NAMALWA (cell line): Measurements from ENCODE around the gene ACOXL.

ENCODE experiments used
- DNase-seq: peaks from one replicate; pipeline ENCODE4 v3.0.0-alpha.2; 2015; ENCODE audit warnings: low spot score

The ACOXL gene

GRCh38 chr2:110794951-110795350 lies 62.6 kb downstream of the ACOXL start:
- no peak for DNase-seq

- DNase-seq, result no peak
Observed at GRCh38 chr2:110796716-110797301, 64.4 kb downstream of the ACOXL start.

- DNase-seq, result no peak
Observed at GRCh38 chr2:110799376-110799775, 67.0 kb downstream of the ACOXL start.

DNA sequence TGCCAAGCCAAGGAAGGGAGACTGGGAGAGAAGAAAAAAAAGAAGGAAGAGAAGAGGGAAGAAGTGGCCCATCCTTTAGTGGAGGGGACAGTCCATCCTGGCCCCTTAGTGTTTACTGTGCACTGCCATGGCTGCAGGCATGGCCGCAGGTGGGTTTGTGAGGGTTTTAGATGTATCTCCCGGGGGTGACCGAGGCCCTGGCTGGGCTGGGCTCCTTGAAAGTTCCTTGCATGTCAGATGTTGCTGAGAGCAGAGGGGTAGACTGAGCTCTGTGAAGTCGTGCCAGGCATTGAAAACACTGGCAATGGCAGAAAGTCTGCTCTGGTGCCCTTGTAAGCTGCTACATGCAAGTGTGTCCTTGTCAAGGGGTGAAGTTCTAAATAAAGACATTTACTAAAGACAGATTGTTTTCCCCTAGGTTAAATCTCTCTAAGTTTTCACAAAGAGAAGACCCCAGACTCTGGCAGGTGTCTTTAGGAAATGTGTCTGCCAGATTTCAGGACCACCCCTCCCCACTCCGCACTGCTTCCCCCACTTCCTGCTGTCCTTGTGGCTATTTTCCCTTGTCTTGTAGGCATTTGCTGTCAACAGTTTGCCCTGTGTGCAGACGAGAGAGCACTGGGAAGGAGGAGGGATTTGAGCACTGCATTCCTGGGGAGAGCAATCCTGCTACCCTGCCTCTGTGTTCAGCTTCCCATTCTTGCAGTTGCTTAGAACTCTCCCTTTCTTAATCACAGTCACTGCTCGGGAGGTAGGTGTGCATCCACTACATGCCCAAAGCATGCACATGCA lies 68.4 kb downstream of the ACOXL start:
- no peak for DNase-seq

DNA sequence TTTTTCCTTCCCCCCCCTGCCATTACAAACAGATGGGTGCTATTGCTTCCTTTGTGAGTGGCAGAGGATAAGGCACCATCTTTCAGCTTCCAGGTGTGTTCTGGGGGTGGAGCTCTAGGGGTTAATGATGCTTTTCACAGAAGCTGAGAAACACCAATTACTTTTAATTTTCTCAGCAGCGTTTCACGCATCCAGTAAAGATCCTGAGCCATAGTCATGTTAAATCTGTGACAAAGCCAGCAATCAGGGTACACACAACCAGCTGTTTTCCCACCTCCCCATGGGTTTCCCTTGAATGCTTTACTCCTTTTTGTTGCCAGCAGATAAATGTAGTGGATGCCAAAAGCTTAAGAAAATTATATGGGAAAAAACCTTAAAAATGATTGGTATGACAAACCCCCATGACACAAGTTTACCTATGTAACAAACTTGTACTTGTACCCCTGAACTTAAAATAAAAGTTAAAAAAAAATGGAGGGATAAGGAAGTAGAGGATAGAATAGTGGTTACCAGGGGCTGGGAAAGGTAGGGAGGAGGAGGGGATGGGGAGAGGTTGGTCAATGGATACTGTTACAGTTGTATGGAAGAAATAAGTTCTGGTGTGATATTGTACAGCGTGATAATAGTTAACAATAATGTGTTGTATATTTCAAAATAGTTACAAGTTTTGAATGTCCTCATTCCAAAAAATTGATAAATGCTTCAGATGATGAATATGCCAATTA lies 70.0 kb downstream of the ACOXL start:
- no peak for DNase-seq

DNA sequence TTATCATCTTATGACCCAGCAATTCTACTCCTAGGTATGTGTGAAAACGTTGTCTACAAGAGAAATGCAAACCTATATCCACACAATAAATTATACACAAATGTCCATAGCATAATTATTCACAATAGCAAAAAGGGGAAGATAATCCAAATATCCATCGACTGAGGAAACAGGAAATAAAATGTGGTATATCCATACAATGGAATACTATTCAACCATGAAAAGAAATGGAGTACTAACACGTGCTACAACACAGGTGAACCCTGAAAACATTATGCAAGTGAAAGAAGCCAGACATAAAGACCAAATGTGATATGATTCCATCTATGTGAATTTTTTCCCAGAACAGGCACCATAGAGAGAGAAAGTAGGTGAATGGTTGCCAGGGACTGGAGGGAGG lies 72.1 kb downstream of the ACOXL start:
- DNase-seq, result no peak

- DNase-seq, result no peak
Observed at GRCh38 chr2:110804915-110805314, 72.5 kb downstream of the ACOXL start.

DNA sequence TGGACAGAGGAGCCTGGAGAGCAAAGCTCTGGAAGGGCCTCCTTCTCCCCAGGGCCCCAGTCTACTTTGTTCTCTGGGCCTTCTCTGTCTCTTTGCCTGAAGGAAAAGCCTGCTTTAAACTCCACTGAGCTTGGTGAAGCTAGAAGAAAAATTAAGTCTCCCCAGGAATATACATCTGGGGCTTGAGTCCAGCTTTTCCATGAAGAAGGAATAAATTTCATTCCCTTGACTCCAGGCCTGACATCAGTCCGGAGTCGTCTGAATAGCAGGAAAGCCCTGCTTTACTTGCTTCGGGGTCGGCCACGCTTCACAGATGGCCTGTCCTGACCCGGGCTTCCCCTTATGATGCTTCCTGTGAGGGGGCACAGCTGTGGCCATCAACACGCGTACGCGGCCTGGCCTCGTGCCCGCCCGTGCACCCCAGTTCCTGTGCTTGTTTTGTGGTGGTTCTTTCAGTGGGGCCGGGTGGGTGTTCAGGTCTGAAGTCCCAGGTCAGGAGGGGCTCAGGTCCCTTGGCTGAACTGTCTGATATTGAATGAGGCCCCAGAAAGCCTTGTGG lies 73.6 kb downstream of the ACOXL start:
- DNase-seq, result peak; percentile 32

DNA sequence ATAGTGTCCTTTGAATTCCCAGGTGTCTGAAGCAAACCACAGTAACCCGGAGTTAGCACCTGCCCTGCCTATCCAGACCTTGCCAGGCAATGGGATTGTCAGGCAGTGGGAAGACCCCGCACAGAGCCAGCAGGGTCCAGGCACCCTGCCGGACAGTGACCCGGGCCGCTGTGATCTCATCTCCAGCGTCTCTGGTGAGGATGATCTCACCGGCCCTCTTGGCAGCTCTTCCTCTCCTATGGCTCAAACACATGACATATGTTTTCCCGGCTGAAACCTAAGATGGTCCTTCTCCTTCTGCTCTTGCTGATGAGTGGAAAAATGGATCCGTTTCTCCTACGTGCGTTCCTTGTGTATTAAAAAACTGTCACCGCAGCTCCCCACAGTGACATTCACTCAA lies 75.1 kb downstream of the ACOXL start:
- DNase-seq, result no peak

DNA sequence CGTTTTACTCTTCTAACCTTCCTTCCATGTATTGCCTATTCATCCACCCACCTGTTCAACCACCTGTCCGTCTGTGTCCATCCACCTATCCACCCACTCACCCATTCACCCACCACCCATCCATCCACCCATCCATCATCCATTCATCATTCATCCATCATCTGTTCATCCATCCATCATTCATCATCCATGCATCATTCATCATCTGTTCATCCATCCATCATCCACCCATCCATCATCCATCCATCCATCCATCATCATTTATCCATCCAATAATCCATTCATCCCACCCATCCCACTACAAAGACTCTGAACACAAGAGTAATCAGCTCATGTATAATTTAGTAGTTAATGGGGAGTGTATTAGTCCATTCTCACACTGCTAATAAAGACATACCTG lies 78.0 kb downstream of the ACOXL start:
- DNase-seq, result no peak

DNA sequence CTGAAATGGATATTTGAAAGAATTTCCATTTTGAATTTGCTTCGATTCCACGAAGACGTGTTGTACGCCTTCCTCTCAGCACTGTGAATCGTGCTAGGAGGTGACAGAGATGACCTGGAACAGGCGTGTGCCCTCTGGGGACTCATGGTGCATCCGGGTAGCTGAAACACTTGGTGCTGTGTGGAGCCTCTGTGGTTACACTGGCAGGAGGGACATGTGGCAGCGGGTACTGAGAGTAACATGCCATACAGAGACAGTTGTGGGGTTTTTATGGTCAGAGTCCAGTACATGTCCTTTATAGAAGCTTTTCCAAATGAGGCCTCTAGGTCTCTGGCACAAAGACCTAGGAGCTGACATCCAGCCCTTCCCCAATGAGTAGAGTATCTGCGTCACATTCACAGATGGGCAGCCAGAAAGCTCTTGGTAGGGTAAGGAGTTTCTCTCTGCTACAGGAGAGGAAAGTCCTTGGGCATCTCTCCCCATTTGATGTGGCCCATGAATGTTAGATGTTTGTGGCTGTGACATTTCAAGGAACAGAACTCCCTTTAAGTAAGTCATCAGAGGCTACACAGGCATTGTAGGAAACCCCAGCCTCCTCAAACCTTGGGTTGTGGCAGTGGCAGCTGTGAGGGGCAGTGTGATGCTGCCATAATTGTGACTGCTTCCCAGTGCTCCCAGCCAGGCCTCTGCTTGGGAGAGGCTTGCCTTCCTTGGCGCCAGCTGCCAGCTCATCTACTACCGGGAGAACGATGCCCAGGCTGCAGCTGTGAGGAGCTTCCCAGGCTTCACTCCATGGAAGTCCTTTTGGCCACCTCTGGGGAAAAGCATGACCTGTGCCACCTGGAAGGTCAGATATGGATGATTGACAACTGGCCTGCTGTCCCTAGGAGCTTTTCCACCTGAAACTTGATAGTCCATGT lies 80.6 kb downstream of the ACOXL start:
- DNase-seq, result no peak

- DNase-seq, result no peak
Observed at GRCh38 chr2:110813896-110814295, 81.5 kb downstream of the ACOXL start.

- DNase-seq, result no peak
Observed at GRCh38 chr2:110815938-110816337, 83.6 kb downstream of the ACOXL start.

DNA sequence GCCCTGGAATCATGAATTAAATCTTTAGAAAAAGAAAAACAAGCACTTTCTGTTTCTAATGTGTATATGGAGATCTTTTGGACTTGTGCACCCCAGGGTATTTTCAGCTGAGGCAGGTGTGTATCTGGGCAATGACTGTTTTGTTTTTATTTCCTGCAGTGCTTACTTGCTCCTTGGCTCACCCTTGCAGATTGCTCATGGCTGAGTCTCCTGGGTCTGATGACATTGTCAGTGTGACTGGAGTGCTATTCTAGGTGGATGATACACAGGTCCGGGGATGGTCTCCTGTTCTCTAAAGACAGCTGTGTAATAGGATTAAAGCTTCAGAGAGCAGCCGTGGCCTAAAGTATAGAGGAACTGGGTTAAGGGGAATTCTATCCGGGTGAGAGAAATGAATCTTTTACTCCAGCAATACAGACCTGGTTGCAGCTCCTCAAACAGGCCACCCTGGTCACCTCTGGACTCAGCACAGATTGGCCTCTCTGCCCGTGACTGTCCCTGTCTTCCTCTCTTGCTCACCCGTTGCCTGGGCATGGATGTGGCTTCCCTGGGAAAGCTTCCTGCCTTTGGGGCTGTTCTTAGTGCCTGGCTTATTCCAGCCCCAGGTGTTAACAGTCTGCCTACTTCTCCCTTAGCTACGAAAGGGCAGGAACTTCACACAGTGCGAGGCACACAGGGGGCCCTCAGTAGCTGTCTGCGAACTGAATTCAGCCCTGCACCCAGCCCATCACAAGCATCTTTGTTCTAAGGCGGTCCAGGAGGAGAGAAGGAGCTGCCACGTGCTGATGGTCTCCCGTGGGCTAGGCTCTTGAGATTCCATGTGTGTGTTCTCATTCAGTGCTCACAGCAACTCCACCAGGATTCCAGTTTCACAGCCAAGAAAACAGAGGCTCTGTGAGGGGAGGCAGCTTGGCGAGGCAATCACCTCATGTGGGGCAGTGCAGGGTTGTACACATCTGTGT lies 84.3 kb downstream of the ACOXL start:
- no peak for DNase-seq

GRCh38 chr2:110818767-110819481 lies 86.6 kb downstream of the ACOXL start:
- DNase-seq, result peak; percentile 22

DNA sequence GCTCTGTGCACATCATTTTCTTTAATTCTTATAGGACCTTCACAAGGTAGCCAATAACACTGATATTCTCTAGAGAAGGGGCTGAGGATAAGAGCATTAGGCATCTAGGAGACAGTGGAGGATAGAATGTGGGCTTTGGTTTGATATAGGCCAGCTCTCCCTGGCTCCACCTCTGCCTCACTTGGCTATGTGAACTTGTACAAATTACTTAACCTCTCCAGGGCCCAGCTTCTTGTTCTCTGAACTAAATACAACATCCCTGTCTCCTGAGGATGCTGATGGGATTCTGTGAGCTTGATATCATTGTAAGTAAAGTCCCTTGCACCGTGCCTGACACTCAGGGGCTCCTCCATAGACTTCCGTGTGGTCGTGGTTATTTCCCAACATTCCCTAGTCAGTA lies 87.3 kb downstream of the ACOXL start:
- DNase-seq, result no peak

DNA sequence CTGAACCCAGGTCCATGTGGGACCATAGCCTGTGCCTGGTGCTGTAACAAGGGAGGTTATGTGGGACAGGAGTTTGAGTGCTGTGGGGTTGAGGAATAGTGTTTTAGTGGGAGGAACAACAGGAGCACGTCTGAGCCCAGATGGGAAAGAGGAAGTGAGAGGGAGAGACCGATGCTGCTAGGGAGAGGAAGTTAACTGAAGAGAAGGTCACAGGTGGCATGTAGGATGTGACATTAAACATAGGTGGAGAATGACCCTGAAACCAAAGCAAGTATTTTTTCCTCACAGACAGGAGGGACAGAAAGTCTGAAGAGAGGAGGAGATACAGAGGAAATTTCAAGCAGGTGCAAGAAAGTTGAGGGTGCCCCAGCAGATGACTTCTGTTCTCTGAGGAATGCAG lies 87.8 kb downstream of the ACOXL start:
- DNase-seq, result no peak

DNA sequence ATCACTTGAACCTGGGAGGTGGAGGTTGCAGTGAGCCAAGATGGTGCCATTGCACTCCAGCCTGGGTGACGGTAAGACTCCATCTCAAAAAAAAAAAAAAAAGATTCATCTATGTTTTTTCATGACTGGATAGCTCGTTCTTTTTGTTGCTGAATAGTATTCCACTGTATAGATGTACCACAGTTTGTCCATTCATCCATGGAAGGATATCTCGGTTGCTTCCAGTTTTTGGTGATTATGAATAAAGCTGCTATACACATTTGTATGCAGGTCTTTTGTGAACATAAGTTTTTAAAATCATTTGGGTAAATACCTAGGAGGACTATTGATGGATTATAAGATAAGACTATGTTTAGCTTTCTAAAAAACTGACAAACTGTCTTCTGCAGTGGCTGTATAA lies 90.8 kb downstream of the ACOXL start:
- DNase-seq, result no peak

DNA sequence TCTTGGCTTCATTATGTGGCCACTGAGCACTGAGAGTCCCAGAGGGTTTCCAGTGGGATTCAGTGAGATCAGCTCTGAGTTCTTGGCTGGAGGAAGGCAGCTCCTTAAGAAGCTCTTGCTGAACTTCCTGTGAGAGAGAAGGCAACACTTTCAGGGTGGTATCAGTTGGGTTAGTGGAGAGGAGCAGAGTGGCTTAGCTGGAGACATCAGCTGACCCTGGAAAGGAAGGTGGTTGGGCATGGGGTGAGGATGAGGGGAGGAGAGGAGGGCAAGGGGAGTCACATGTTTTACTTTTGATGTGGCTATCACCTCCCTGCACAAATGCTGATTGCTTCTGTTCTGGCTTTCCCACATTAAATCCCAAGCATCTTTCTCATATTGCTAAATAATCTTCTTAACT lies 95.1 kb downstream of the ACOXL start:
- no peak for DNase-seq

GRCh38 chr2:110828330-110828729 lies 96.0 kb downstream of the ACOXL start:
- DNase-seq, result no peak
